ENCODE measurements around the gene AUNIP. TPM values are rescaled to one million over a fixed set of nuclear protein-coding genes. Genes with fewer than 3 reads are reported as not detected.

The AUNIP gene
- total and polyA plus RNA-seq, 2 of the 8 experiments (the other 6 are each of a cell fraction or from before 2014, with no cell fraction given), result 18.6 to 23.2 TPM

- Histone ChIP-seq H3K23me2 (ENCODE audit: low read depth, low read length) (peaks cover 14% of the 10 kb centered on the region), H2BK12ac (ENCODE audit: low read depth, low read length) (no peak overlapping the region), H4K91ac (replicated peaks; ENCODE audit: insufficient read length, low read length) (no peak overlapping the region), H3K27ac (ENCODE audit: low read depth, low read length) (no peak overlapping the region), H2AK5ac (ENCODE audit: low read depth, low read length) (no peak overlapping the region), H2BK15ac (ENCODE audit: low read length) (no peak overlapping the region), H3K56ac (replicated peaks; ENCODE audit: insufficient read length, low read depth, low read length) (no peak overlapping the region), H4K5ac (ENCODE audit: insufficient read length, low read depth, low read length) (no peak overlapping the region), H3K36me3 (ENCODE audit: control insufficient read depth in 2 of 4, insufficient read depth in 4 of 4, low read length in 3 of 4) (no peaks in the 10 kb centered on the region), H3K4me2 (ENCODE audit: insufficient read depth in 1 of 2, low read depth in 2 of 2, low read length in 2 of 2) (no peak overlapping the region), H3K79me1 (ENCODE audit: low read depth, low read length) (peaks cover 2% of the 10 kb centered on the region; the same call in 1 of the 2 replicates), H3K9ac (replicated peaks in 1 of 4; ENCODE audit: extremely low read depth in 1 of 4, low read depth in 3 of 4, low read length in 3 of 4) (no peak overlapping the region), H2AFZ (ENCODE audit: low read length) (no peak overlapping the region), H3K4me1 (replicated peaks in 1 of 4; ENCODE audit: control insufficient read depth in 3 of 4, insufficient read depth in 4 of 4, low read length in 3 of 4) (no peaks in the 10 kb centered on the region; a peak in 2 of 7 replicates), H3K4ac (replicated peaks; ENCODE audit: insufficient read length, low read depth, low read length) (no peak overlapping the region), H3K18ac (ENCODE audit: extremely low read depth, low read length) (no peak overlapping the region), H3K23ac (ENCODE audit: insufficient read length) (no peak overlapping the region), H2BK120ac (replicated peaks; ENCODE audit: low read depth, low read length) (no peak overlapping the region), H4K8ac (ENCODE audit: extremely low read depth, insufficient read depth, low read length) (no peak overlapping the region), H2BK20ac (ENCODE audit: low read length) (no peak overlapping the region), H3K79me2 (ENCODE audit: control insufficient read depth in 1 of 2, insufficient read depth in 2 of 2, low read length in 2 of 2) (peaks cover 6 to 61% of the 10 kb centered on the region in 2 experiments; a peak in 3 of 4 replicates), H4K20me1 (replicated peaks in 1 of 2; ENCODE audit: control insufficient read depth in 1 of 2, insufficient read depth in 2 of 2, low read length in 2 of 2) (peaks cover 0 to 3% of the 10 kb centered on the region in 2 experiments), H3K27me3 (replicated peaks in 1 of 4; ENCODE audit: control insufficient read depth in 3 of 4, extremely low read depth in 1 of 4, insufficient read depth in 3 of 4, low read length in 3 of 4) (no peaks in the 10 kb centered on the region), H3K4me3 (ENCODE audit: extremely low read depth in 1 of 4, insufficient read depth in 2 of 4, low read depth in 3 of 4, low read length in 4 of 4) (no peak overlapping the region), H3K14ac (ENCODE audit: insufficient read length) (no peak overlapping the region), H3K9me3 (ENCODE audit: insufficient read depth in 2 of 2, low read depth in 1 of 2, low read length in 1 of 2) (no peaks in the 10 kb centered on the region), H2BK5ac (ENCODE audit: low read depth, low read length) (no peak overlapping the region)
- DNase-seq (ENCODE audit: low read depth in 1 of 2, low spot score in 2 of 2) (no peak), FAIRE-seq (no peak)
- CTCF ChIA-PET (ENCODE audit: partially characterized antibody), result interaction anchor here (0.6 to 1.7 kb wide), 8 partner anchors 12 to 482 kb away, joined by 3 to 7 read pairs (median 3); partner anchors contain the start of gene PAFAH2
- POLR2A ChIA-PET (ENCODE audit: partially characterized antibody), result interaction anchor here (0.8 to 3.2 kb wide), 8 partner anchors 8 to 135 kb away, joined by 3 to 21 read pairs (median 3); partner anchors contain the start of genes MTFR1L and PAQR7
- 93% methylated on average over 11 of the region's 11 CpGs; no CpG with 5 or more reads in 1 of the 2 experiments for WGBS, 2 experiments (ENCODE audit: extremely low coverage in 1 of 2, insufficient coverage in 1 of 2, insufficient read length in 1 of 2, insufficient replicate concordance in 2 of 2, low coverage in 1 of 2, low lambda C conversion rate in 2 of 2, missing lambda C conversion rate in 1 of 2)
- TF ChIP-seq EGR1 (IDR thresholded peaks at IDR 0.05; ENCODE audit: borderline replicate concordance, low read depth, low read length) (no peak), BRCA1 (IDR thresholded peaks at IDR 0.05; ENCODE audit: low read depth, low read length) (no peak), KDM4A (IDR thresholded peaks at IDR 0.05; ENCODE audit: low read depth, low read length, severe bottlenecking) (no peak), SP4 (IDR thresholded peaks at IDR 0.05; ENCODE audit: low read length) (no peak), TAF7 (optimal IDR thresholded peaks at IDR 0.05; ENCODE audit: borderline replicate concordance, low read depth, low read length) (no peak), SUZ12 (IDR thresholded peaks at IDR 0.05; ENCODE audit: low read length) (no peak), SP2 (IDR thresholded peaks at IDR 0.05; ENCODE audit: low read length) (no peak), NANOG (IDR thresholded peaks at IDR 0.05; ENCODE audit: insufficient read depth, low read depth, low read length, poor library complexity, severe bottlenecking) (no peak), SP1 (IDR thresholded peaks at IDR 0.05; ENCODE audit: low read depth, low read length) (no peak)
- TF ChIP-seq, protein P1, sequence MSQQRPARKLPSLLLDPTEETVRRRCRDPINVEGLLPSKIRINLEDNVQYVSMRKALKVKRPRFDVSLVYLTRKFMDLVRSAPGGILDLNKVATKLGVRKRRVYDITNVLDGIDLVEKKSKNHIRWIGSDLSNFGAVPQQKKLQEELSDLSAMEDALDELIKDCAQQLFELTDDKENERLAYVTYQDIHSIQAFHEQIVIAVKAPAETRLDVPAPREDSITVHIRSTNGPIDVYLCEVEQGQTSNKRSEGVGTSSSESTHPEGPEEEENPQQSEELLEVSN (IDR thresholded peaks at IDR 0.05), result no peak
- TF ChIP-seq, protein P2, sequence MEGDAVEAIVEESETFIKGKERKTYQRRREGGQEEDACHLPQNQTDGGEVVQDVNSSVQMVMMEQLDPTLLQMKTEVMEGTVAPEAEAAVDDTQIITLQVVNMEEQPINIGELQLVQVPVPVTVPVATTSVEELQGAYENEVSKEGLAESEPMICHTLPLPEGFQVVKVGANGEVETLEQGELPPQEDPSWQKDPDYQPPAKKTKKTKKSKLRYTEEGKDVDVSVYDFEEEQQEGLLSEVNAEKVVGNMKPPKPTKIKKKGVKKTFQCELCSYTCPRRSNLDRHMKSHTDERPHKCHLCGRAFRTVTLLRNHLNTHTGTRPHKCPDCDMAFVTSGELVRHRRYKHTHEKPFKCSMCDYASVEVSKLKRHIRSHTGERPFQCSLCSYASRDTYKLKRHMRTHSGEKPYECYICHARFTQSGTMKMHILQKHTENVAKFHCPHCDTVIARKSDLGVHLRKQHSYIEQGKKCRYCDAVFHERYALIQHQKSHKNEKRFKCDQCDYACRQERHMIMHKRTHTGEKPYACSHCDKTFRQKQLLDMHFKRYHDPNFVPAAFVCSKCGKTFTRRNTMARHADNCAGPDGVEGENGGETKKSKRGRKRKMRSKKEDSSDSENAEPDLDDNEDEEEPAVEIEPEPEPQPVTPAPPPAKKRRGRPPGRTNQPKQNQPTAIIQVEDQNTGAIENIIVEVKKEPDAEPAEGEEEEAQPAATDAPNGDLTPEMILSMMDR (IDR thresholded peaks at IDR 0.05; ENCODE audit: control extremely low read depth in 1 of 3, insufficient read depth in 1 of 3, low read depth in 1 of 3, low read length in 3 of 3), result no peak
These were observed 2.4 kb downstream of the AUNIP start for GRCh38 chr1:25856856-25857255.

All from H1 (cell line).